Transverse colon (tissue), 3 donors: ENCODE measurements around the gene AP1M1.

Source experiments
- POLR2A ChIP-seq: fragments of 450-650 bp; IDR thresholded peaks from one replicate; pipeline ENCODE4 v1.6.1; 2016; ENCODE audit warnings: antibody characterized with exemption, mild to moderate bottlenecking, moderate library complexity
- POLR2AphosphoS5 ChIP-seq, 3 donors: sonication (generic); formaldehyde crosslinking; IDR thresholded peaks; one replicate each; pipeline ENCODE4 v1.6.1; 2016; ENCODE audit warnings: antibody characterized with exemption in 3 of 3

DNA sequence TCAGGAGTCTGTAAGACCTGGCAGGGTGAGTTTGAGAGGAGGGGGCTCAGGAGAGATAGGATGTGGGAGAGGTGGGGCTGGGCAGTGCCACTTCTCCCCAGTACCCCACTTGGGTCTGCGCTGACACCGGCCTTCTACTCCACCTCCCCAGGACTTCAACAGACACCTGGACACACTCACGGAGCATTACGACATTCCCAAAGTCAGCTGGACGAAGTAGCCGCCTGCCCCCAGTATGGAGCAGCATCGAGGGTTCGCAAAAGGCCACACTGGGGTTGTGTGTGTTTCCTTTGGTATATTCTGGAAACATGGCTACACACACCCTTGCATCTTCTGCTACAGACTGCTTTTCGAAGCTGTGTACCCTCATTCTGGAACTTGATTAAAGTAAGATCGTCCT, 7.0 kb upstream of the AP1M1 start:
- TF ChIP-seq POLR2A (no peak), POLR2AphosphoS5 (IDR thresholded peaks at IDR 0.05) (no peak)
